SK-N-MC (cell line): ENCODE data around the gene THOC5.
A peak's percentile ranks its signal among the peaks of the same experiment; 100 is the strongest.
"Not testable (repeated sequence)": the region's sequence is repeated elsewhere in the genome, so short reads cannot be mapped to it uniquely, and the experiment has no call there.

Experiments
- DNase-seq: peaks from one replicate; pipeline ENCODE4 v3.0.0-alpha.2; 2011; ENCODE audit warnings: low read depth, low spot score
- H3K27ac ChIP-seq: fragments of 200-600 bp; sonication (generic); 2 replicates; pipeline ENCODE4 v1.5.1; 2016; ENCODE audit warnings: mixed run types
- H3K36me3 ChIP-seq: fragments of 200-600 bp; sonication (generic); 2 replicates; pipeline ENCODE4 v1.6.1; 2017; ENCODE audit warnings: antibody characterized with exemption, low read length, mixed read lengths; ENCODE audit not compliant: insufficient read depth
- H3K4me3 ChIP-seq: fragments of 200-600 bp; sonication (generic); 2 replicates; pipeline ENCODE4 v1.5.1; 2016
- H3K9ac ChIP-seq: fragments of 200-600 bp; sonication (generic); 2 replicates; pipeline ENCODE4 v1.8.0; 2017; ENCODE audit warnings: mixed run types, mixed read lengths; ENCODE audit not compliant: insufficient read length
- H3K9me3 ChIP-seq: fragments of 200-600 bp; sonication (generic); 2 replicates; pipeline ENCODE4 v1.6.1; 2017; ENCODE audit warnings: low read depth, mild to moderate bottlenecking, antibody characterized with exemption, low read length, moderate library complexity, mixed read lengths
- EZH2 ChIP-seq: fragments of 200-600 bp; sonication (generic); IDR thresholded peaks from one replicate; pipeline ENCODE4 v1.6.1; 2017; ENCODE audit warnings: antibody characterized with exemption
- FOXP2 ChIP-seq: optimal IDR thresholded peaks from 2 replicates; pipeline ENCODE3; 2011; ENCODE audit warnings: mild to moderate bottlenecking, moderate library complexity; ENCODE audit not compliant: insufficient read depth; ENCODE audit errors: extremely low read length, control extremely low read depth
- POLR2AphosphoS5 ChIP-seq: IDR thresholded peaks from 2 replicates; pipeline ENCODE4 v1.6.1; 2012; ENCODE audit warnings: mild to moderate bottlenecking, low read depth, low read length, borderline replicate concordance

THOC5 gene

GRCh38 chr22:29509815-29510214 lies 43.7 kb downstream of the THOC5 start:
- TF ChIP-seq FOXP2 (no peak), EZH2 (no peak), POLR2AphosphoS5 (no peak)
- H3K4me3 ChIP-seq = no peak overlapping the region
- H3K9ac ChIP-seq = no peak overlapping the region
- H3K36me3 ChIP-seq = peaks cover 56% of the 10 kb centered on the region
- no peaks in the 10 kb centered on the region for H3K9me3 ChIP-seq
- no peak overlapping the region for H3K27ac ChIP-seq
- no peak for DNase-seq

- TF ChIP-seq FOXP2 (no peak), EZH2 (no peak), POLR2AphosphoS5 (no peak)
- Histone ChIP-seq H3K36me3 (peaks cover 56% of the 10 kb centered on the region), H3K9me3 (no peaks in the 10 kb centered on the region), H3K4me3 (no peak overlapping the region), H3K27ac (no peak overlapping the region), H3K9ac (no peak overlapping the region)
- DNase-seq = no peak
Measured at GRCh38 chr22:29509298-29509697, 44.3 kb downstream of the THOC5 start.

- Histone ChIP-seq H3K9me3 (no peaks in the 10 kb centered on the region), H3K27ac (peak overlapping the region; percentile 80), H3K9ac (peak overlapping the region; percentile 20), H3K36me3 (peaks cover 27% of the 10 kb centered on the region; the same call in 1 of the 2 replicates), H3K4me3 (peak overlapping the region; percentile 42; the same call in 1 of the 2 replicates)
- peak; percentile 34 for DNase-seq
- TF ChIP-seq POLR2AphosphoS5 (no peak; the same call in 1 of the 2 replicates), FOXP2 (no peak), EZH2 (no peak)
Measured at GRCh38 chr22:29503811-29504372, 49.7 kb downstream of the THOC5 start.

- H3K36me3 ChIP-seq = no peaks in the 10 kb centered on the region
- no peak overlapping the region for H3K27ac ChIP-seq
- H3K9me3 ChIP-seq = no peaks in the 10 kb centered on the region
- no peak overlapping the region for H3K9ac ChIP-seq
- no peak for TF ChIP-seq FOXP2
- TF ChIP-seq POLR2AphosphoS5 = no peak
- no peak for TF ChIP-seq EZH2
- no peak overlapping the region for H3K4me3 ChIP-seq
- DNase-seq = no peak
Measured at GRCh38 chr22:29499852-29500251, 53.7 kb downstream of the THOC5 start.

- no peak overlapping the region for H3K27ac ChIP-seq
- no peak for TF ChIP-seq EZH2
- no peak for TF ChIP-seq FOXP2
- TF ChIP-seq POLR2AphosphoS5 = no peak
Measured at GRCh38 chr22:29493636-29494035, 59.9 kb downstream of the THOC5 start.

GRCh38 chr22:29491012-29491411 lies 62.5 kb downstream of the THOC5 start:
- TF ChIP-seq EZH2 = no peak
- TF ChIP-seq POLR2AphosphoS5 = no peak
- no peak for TF ChIP-seq FOXP2
- no peak for DNase-seq

More at GRCh38 chr22:29493636-29494035, 59.9 kb downstream of the THOC5 start:
- no peak for DNase-seq
- H3K9ac ChIP-seq = no peak overlapping the region
- no peaks in the 10 kb centered on the region for H3K9me3 ChIP-seq
- H3K4me3 ChIP-seq = no peak overlapping the region
- no peaks in the 10 kb centered on the region for H3K36me3 ChIP-seq

GRCh38 chr22:29489127-29489780 lies 64.3 kb downstream of the THOC5 start:
- H3K36me3 ChIP-seq, H3K4me3 ChIP-seq, H3K9ac ChIP-seq, DNase-seq, H3K9me3 ChIP-seq, H3K27ac ChIP-seq: not testable (repeated sequence)

More at GRCh38 chr22:29491012-29491411, 62.5 kb downstream of the THOC5 start:
- Histone ChIP-seq H3K36me3 (no peaks in the 10 kb centered on the region), H3K27ac (no peak overlapping the region), H3K4me3 (no peak overlapping the region), H3K9me3 (no peaks in the 10 kb centered on the region), H3K9ac (no peak overlapping the region)

GRCh38 chr22:29487426-29487986 lies 66.1 kb downstream of the THOC5 start:
- Histone ChIP-seq H3K9ac (no peak overlapping the region), H3K9me3 (no peaks in the 10 kb centered on the region), H3K36me3 (no peaks in the 10 kb centered on the region), H3K27ac (no peak overlapping the region), H3K4me3 (no peak overlapping the region)
- TF ChIP-seq FOXP2 = no peak
- no peak for TF ChIP-seq EZH2
- no peak for TF ChIP-seq POLR2AphosphoS5
- DNase-seq = no peak

- no peaks in the 10 kb centered on the region for H3K9me3 ChIP-seq
- H3K9ac ChIP-seq = no peak overlapping the region
- no peaks in the 10 kb centered on the region for H3K36me3 ChIP-seq
- H3K27ac ChIP-seq = no peak overlapping the region
- DNase-seq = no peak
- H3K4me3 ChIP-seq = no peak overlapping the region
- no peak for TF ChIP-seq FOXP2
- TF ChIP-seq POLR2AphosphoS5 = no peak
Measured at GRCh38 chr22:29485448-29485847, 68.1 kb downstream of the THOC5 start.
